SU-DHL-6 (cell line): Measurements from ENCODE around the gene MUC5B.

Experiments
- H2AFZ ChIP-seq: fragments of 200-600 bp; sonication (generic); 2 replicates; pipeline ENCODE4 v1.6.1; 2014; ENCODE audit warnings: low read depth, mild to moderate bottlenecking, moderate library complexity, mixed read lengths, antibody characterized with exemption, low read length; ENCODE audit not compliant: severe bottlenecking
- H3F3A ChIP-seq: fragments of 200-600 bp; shearing (Covaris generic); 2 replicates; pipeline ENCODE4 v1.6.0; 2016; ENCODE audit warnings: antibody characterized with exemption, mild to moderate bottlenecking; ENCODE audit not compliant: insufficient read depth
- H3K27ac ChIP-seq: fragments of 200-600 bp; sonication (generic); 2 replicates; pipeline ENCODE4 v1.5.1; 2016; ENCODE audit warnings: low read depth, mild to moderate bottlenecking, low read length, moderate library complexity, mixed read lengths
- H3K27me3 ChIP-seq: fragments of 200-600 bp; sonication (generic), shearing (Covaris generic); 2 replicates; pipeline ENCODE4 v1.6.0; 2014; ENCODE audit warnings: mild to moderate bottlenecking, low read length
- H3K36me3 ChIP-seq: fragments of 200-600 bp; sonication (generic); 2 replicates; pipeline ENCODE4 v1.6.1; 2014; ENCODE audit warnings: mild to moderate bottlenecking, low read length, mixed read lengths
- H3K4me2 ChIP-seq: fragments of 300-600, 200-600 bp; shearing (Covaris generic), sonication (generic); 2 replicates; pipeline ENCODE4 v1.6.0; 2014; ENCODE audit warnings: low read length, low read depth, mild to moderate bottlenecking; ENCODE audit not compliant: poor library complexity, severe bottlenecking
- H3K4me3 ChIP-seq: fragments of 200-600 bp; sonication (generic); 2 replicates; pipeline ENCODE4 v1.5.1; 2014; ENCODE audit warnings: antibody characterized with exemption, low read length, mild to moderate bottlenecking, mixed read lengths; ENCODE audit not compliant: insufficient read depth, poor library complexity, severe bottlenecking
- H3K79me2 ChIP-seq: fragments of 200-600 bp; sonication (generic); 2 replicates; pipeline ENCODE4 v1.6.1; 2014; ENCODE audit warnings: mild to moderate bottlenecking, low read length, moderate library complexity; ENCODE audit not compliant: insufficient read depth
- H3K9ac ChIP-seq: fragments of 200-600 bp; sonication (generic); 2 replicates; pipeline ENCODE4 v1.7.0; 2014; ENCODE audit warnings: mild to moderate bottlenecking, low read length
- H3K9me2 ChIP-seq: fragments of 200-600 bp; sonication (generic); replicated peaks from 2 replicates; pipeline ENCODE4 v1.6.1; 2014; ENCODE audit warnings: low read length; ENCODE audit not compliant: insufficient read depth
- H3K9me3 ChIP-seq: fragments of 200-600 bp; sonication (generic); 2 replicates; pipeline ENCODE4 v1.6.1; 2014; ENCODE audit warnings: low read length, mixed read lengths; ENCODE audit not compliant: insufficient read depth
- H4K20me1 ChIP-seq: fragments of 200-600 bp; sonication (generic); 2 replicates; pipeline ENCODE4 v1.6.1; 2014; ENCODE audit warnings: low read depth, mild to moderate bottlenecking, antibody characterized with exemption, low read length, moderate library complexity, mixed read lengths
- CTCF ChIP-seq: fragments of 200-600 bp; sonication (generic); IDR thresholded peaks from one replicate; pipeline ENCODE4 v1.5.1; 2017; ENCODE audit warnings: antibody characterized with exemption, mild to moderate bottlenecking, low read length, moderate library complexity; ENCODE audit not compliant: insufficient read depth, poor library complexity, severe bottlenecking
- EZH2phosphoT487 ChIP-seq: fragments of 200-600 bp; sonication (generic), shearing (Covaris generic); conservative IDR thresholded peaks from 2 replicates; pipeline ENCODE4 v1.6.1; 2018; ENCODE audit warnings: mild to moderate bottlenecking, antibody characterized with exemption, low read length, moderate library complexity, mixed read lengths

The MUC5B gene

GRCh38 chr11:1280116-1281035 is 57.5 kb downstream of the MUC5B start:
- Histone ChIP-seq H4K20me1 (no peaks in the 10 kb centered on the region), H3K27ac (no peak overlapping the region), H3K4me3 (no peak overlapping the region), H3K4me2 (no peak overlapping the region), H3K9ac (no peak overlapping the region), H3K36me3 (no peaks in the 10 kb centered on the region), H3F3A (no peaks in the 10 kb centered on the region), H3K79me2 (no peaks in the 10 kb centered on the region), H3K27me3 (no peaks in the 10 kb centered on the region), H2AFZ (no peak overlapping the region), H3K9me3 (no peaks in the 10 kb centered on the region), H3K9me2 (no peaks in the 10 kb centered on the region)
- TF ChIP-seq CTCF (no peak), EZH2phosphoT487 (no peak)

GRCh38 chr11:1281326-1281973 is 58.6 kb downstream of the MUC5B start:
- Histone ChIP-seq H3K27ac (no peak overlapping the region), H3K79me2 (no peaks in the 10 kb centered on the region), H3K9me2 (no peaks in the 10 kb centered on the region), H3K36me3 (no peaks in the 10 kb centered on the region), H2AFZ (no peak overlapping the region), H3F3A (no peaks in the 10 kb centered on the region), H3K9me3 (no peaks in the 10 kb centered on the region), H3K9ac (no peak overlapping the region), H3K4me3 (no peak overlapping the region), H3K4me2 (no peak overlapping the region), H3K27me3 (no peaks in the 10 kb centered on the region), H4K20me1 (no peaks in the 10 kb centered on the region)
- no peak for TF ChIP-seq CTCF
- no peak for TF ChIP-seq EZH2phosphoT487

- no peaks in the 10 kb centered on the region for H3K9me2 ChIP-seq
- H3K4me3 ChIP-seq = no peak overlapping the region
- H3K4me2 ChIP-seq = no peak overlapping the region
- no peaks in the 10 kb centered on the region for H3K79me2 ChIP-seq
- no peak overlapping the region for H3K27ac ChIP-seq
- H3K9ac ChIP-seq = no peak overlapping the region
- TF ChIP-seq EZH2phosphoT487 (no peak), CTCF (no peak)
- H4K20me1 ChIP-seq = no peaks in the 10 kb centered on the region
- no peaks in the 10 kb centered on the region for H3K36me3 ChIP-seq
- no peaks in the 10 kb centered on the region for H3K27me3 ChIP-seq
- no peaks in the 10 kb centered on the region for H3F3A ChIP-seq
- no peak overlapping the region for H2AFZ ChIP-seq
- H3K9me3 ChIP-seq = no peaks in the 10 kb centered on the region
Observed at GRCh38 chr11:1281974-1282365, 59.1 kb downstream of the MUC5B start.
